Measurements from ENCODE around the gene ASPG.

DNA sequence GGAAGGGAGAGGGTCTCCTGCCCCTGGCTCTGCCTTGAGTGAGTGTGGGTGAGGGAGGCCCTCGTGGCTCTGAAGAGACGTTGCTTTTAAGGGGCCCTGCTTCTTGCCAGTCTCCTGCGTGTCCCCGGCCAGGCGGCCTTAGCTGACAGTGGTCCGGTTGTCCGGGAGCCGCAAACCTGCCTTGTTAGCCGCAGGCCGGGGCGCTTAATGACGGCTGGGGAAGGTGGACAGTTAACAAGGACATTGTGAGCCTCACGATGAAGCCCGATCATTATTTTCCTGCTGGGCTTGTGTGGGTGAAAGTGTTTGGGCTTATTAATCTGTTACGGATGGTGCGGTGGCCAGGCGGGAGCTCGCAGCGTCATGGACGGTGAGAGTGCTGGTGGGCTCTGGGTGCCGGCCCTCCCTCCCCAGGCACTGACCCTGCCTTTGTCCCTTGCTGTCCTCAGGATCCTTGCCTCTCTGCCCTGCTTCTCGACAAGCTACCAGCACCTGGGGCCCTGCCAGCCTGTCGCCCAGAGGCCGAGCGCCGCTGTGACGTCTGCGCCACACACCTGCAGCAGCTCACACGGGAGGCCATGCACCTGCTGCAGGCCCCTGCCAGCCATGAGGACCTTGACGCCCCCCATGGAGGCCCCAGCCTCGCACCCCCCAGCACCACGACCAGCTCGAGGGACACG lies 66.2 kb downstream of the ASPG start:
- TF ChIP-seq CTCF (IDR thresholded peaks at IDR 0.05) (no peak), POLR2AphosphoS5 (IDR thresholded peaks at IDR 0.05) (no peak)
